Stimulated activated CD4-positive, alpha-beta T cell treated with anti-CD3 and anti-CD28 coated beads, Interleukin-4, amount 100 ng/mL, for 24 hours (primary cell): ENCODE measurements around the gene SLC25A42.
"Not testable (repeated sequence)": the region's sequence is repeated elsewhere in the genome, so short reads cannot be mapped to it uniquely, and the experiment has no call there.

ENCODE experiments used
- DNase-seq: peaks from one replicate; pipeline ENCODE4 v3.0.0-alpha.2; 2020

The SLC25A42 gene

GRCh38 chr19:19071897-19072296 is 8.1 kb downstream of the SLC25A42 start:
- no peak for DNase-seq

- DNase-seq: no peak
These were observed 10.5 kb downstream of the SLC25A42 start for GRCh38 chr19:19074196-19074882.

GRCh38 chr19:19075126-19075525 is 11.3 kb downstream of the SLC25A42 start:
- no peak for DNase-seq

GRCh38 chr19:19076476-19076875 is 12.7 kb downstream of the SLC25A42 start:
- DNase-seq: no peak

- DNase-seq: no peak
These were observed 13.3 kb downstream of the SLC25A42 start for GRCh38 chr19:19077103-19077502.

GRCh38 chr19:19078801-19079200 is 15.0 kb downstream of the SLC25A42 start:
- DNase-seq: no peak

- no peak for DNase-seq
These were observed 15.8 kb downstream of the SLC25A42 start for GRCh38 chr19:19079571-19079970.

GRCh38 chr19:19081642-19082151 is 17.9 kb downstream of the SLC25A42 start:
- no peak for DNase-seq

- no peak for DNase-seq
These were observed 19.8 kb downstream of the SLC25A42 start for GRCh38 chr19:19083413-19084178.

- DNase-seq: no peak
These were observed 23.9 kb downstream of the SLC25A42 start for GRCh38 chr19:19087676-19088075.

GRCh38 chr19:19094513-19094912 is 30.7 kb downstream of the SLC25A42 start:
- no peak for DNase-seq

GRCh38 chr19:19095691-19096090 is 31.9 kb downstream of the SLC25A42 start:
- no peak for DNase-seq

GRCh38 chr19:19096641-19097627 is 33.1 kb downstream of the SLC25A42 start:
- no peak for DNase-seq

- DNase-seq: no peak
These were observed 34.4 kb downstream of the SLC25A42 start for GRCh38 chr19:19098084-19098702.

- no peak for DNase-seq
These were observed 35.2 kb downstream of the SLC25A42 start for GRCh38 chr19:19098703-19099632.

GRCh38 chr19:19101540-19101939 is 37.7 kb downstream of the SLC25A42 start:
- DNase-seq: no peak

GRCh38 chr19:19102566-19102965 is 38.8 kb downstream of the SLC25A42 start:
- DNase-seq: not testable (repeated sequence)

GRCh38 chr19:19103167-19103566 is 39.4 kb downstream of the SLC25A42 start:
- no peak for DNase-seq

GRCh38 chr19:19105365-19106055 is 41.7 kb downstream of the SLC25A42 start:
- no peak for DNase-seq

- DNase-seq: no peak
These were observed 42.3 kb downstream of the SLC25A42 start for GRCh38 chr19:19106056-19106551.
